Lower leg skin (tissue), 4 donors: ENCODE data around the gene PPP1R14C. TPM values are rescaled to one million over a fixed set of nuclear protein-coding genes. Genes with fewer than 3 reads are reported as not detected.

Experiments used
- DNase-seq, 2 donors: peaks; one replicate each; pipeline ENCODE4 v3.0.0-alpha.2; 2019; ENCODE audit warnings: low spot score in 2 of 2
- H3K4me3 ChIP-seq: fragments of 200-600 bp; sonication (generic); 2 replicates; pipeline ENCODE4 v1.5.1; 2017; ENCODE audit warnings: mild to moderate bottlenecking, low read depth; ENCODE audit not compliant: poor library complexity, severe bottlenecking
- CTCF ChIP-seq, 3 donors: fragments of 450-650 bp; IDR thresholded peaks; one replicate each; pipeline ENCODE4 v1.5.1; 2016; ENCODE audit warnings: antibody characterized with exemption in 3 of 3, mild to moderate bottlenecking in 3 of 3, moderate library complexity in 2 of 3
- POLR2A ChIP-seq, 2 donors: fragments of 450-650 bp; IDR thresholded peaks; one replicate each; pipeline ENCODE4 v1.6.1; 2016 to 2017; ENCODE audit warnings: antibody characterized with exemption in 2 of 2, mild to moderate bottlenecking in 1 of 2, moderate library complexity in 1 of 2
- WGBS, 2 donors: methylation state at CpG; one replicate each; pipeline ENCODE4 v1.1.5; 2018; 5-methylcytosine and 5-hydroxymethylcytosine counted together
- intact Hi-C: fragments of 100-400 bp; cut with DNase I; formaldehyde crosslinking; loops from one replicate; pipeline ENCODE4 v1.15.0; 2023; ENCODE audit warnings: low total_unique reads
- total RNA-seq, 4 donors: library from RNA; depleted of rRNA; stranded (reverse); fragments of >200 nt; gene quantifications; one replicate each; pipeline ENCODE4 v1.1.0, GENCODE V29; 2016

The PPP1R14C gene
- total RNA-seq, 4 donors from 2014 or later: 116 to 145 (median 127) TPM

DNA sequence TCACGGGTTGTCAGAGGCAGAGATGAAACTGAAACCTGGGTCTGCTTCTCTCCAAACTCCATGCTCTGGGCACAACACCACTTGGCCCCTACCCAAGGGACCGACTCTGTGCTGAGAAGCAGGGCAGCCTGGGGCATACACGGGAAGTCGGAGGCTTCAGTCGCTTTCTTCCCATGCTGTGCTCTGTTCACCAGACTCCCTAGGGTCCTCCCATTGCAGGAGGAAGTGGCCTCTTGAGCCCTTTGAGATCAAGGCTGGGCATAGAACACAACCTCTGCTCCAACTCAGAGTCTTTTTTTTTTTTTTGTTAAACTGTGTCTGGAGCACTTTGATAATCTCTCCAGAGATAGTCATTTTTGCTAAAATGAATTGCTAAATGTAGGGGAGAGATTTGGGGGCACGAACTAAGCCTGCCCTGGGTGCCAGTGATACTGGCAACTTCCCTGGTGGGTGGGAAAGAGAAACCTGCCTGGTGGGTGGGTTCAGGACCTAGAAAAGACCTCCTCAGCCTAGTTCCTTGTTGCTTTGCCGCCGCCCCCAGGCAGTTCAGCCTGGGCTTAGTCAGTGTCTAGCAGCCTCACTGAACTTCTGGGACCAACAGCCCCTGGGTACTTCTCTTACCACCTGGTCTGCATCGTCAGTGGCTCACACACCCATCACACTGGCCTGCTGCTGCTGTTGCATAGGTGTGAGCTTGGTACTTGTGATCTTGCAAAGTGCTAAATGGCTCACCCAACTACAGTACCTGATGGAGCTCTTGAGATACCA lies 62.0 kb downstream of the PPP1R14C start:
- WGBS, 2 donors: 57 to 75% methylated on average over 9 of the region's 9 CpGs
- intact Hi-C loops: no loop called here
- H3K4me3 ChIP-seq: no peak overlapping the region
- peak in 1 of 2 donors; percentile 54 for DNase-seq
- no peak for TF ChIP-seq POLR2A (IDR thresholded peaks at IDR 0.05)
- no peak for TF ChIP-seq CTCF (IDR thresholded peaks at IDR 0.05)

DNA sequence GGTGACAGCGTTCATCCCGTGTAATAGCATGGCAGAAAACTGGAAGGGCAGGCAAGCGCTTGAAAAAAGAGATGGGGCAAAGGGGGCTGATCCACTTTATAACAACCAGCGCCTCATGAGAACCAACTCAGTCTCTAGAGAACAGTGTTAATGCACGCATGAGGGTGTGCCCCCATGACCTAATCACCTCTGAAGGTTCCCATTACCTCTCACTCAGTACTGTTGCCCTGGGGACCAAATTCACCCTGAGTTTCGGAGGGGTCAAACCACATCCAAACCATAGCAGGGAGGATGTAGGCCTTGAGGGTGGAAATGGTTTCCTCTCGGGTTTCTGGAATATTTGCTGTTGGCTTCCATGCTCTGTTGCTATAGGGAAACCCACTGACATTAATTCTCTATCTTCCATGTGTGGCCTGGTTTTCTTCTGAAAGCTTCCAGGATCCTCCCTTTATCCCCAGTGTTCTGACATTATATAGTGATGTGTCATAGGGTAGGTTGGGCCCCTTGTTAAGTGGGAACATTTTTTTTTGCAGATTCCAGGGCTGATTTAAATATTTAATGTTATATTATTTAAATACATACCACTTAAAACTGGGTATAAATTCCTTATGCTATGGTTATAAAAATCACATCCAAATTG lies 65.2 kb downstream of the PPP1R14C start:
- no peak overlapping the region for H3K4me3 ChIP-seq
- WGBS, 2 donors: 80 to 83% methylated on average over 7 of the region's 7 CpGs
- intact Hi-C loops: no loop called here
- TF ChIP-seq CTCF (IDR thresholded peaks at IDR 0.05): no peak
- DNase-seq: peak in 1 of 2 donors; percentile 36

DNA sequence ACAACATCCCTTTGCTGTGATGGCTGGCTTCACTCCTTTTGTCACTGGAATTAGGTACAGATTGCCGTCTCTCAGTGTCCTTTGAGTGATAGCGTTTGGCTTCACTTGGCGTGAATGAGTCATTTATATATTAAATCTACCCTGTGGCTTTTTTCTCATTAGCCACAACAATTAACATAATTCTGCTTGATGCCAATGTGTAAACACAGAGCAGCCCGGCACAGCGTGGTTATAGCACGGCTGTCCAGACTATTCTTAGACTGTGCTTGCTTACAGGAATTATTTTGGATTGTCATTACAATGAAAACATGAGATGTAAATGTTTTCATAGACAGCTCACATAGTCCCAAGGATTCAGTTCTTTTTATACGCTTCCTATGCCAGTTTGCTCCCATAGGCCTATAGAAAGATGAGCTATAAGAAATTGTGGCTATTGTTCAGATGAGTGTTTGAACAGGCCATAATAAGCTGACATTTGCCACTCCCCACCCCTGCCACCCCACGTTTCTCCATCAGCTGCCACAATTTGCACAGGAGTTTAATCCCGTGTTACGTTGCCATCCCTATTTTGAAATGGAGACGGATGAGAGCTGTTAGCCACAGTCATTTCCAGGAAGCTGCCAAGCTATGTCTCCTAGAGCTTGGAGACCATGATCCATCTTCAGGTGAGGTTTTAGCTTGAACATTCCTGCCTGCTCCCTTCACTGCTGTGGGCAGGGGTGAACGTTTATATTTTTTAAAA lies 65.9 kb downstream of the PPP1R14C start:
- intact Hi-C loops: no loop called here
- WGBS, 2 donors: 40 to 53% methylated on average over 12 of the region's 12 CpGs

GRCh38 chr6:150209415-150209814 lies 66.6 kb downstream of the PPP1R14C start:
- 97 to 98% methylated on average over 2 of the region's 2 CpGs for WGBS, 2 donors
- intact Hi-C loops: no loop called here
- TF ChIP-seq POLR2A (IDR thresholded peaks at IDR 0.05): no peak
- TF ChIP-seq CTCF (IDR thresholded peaks at IDR 0.05): no peak
- no peak for DNase-seq
- H3K4me3 ChIP-seq: no peak overlapping the region

More for the DNA sequence above, 65.9 kb downstream of the PPP1R14C start:
- no peak for TF ChIP-seq CTCF (IDR thresholded peaks at IDR 0.05)
- no peak overlapping the region for H3K4me3 ChIP-seq
- DNase-seq: peak in 1 of 2 donors; percentile 58

GRCh38 chr6:150211700-150212511 lies 69.1 kb downstream of the PPP1R14C start:
- TF ChIP-seq POLR2A (IDR thresholded peaks at IDR 0.05) (no peak), CTCF (IDR thresholded peaks at IDR 0.05) (no peak)
- no peak overlapping the region for H3K4me3 ChIP-seq
- peak in 1 of 2 donors; percentile 74 for DNase-seq
- 67 to 68% methylated on average over 11 of the region's 11 CpGs for WGBS, 2 donors
- intact Hi-C loops: no loop called here
